ENCODE measurements around the gene KSR2. TPM values are rescaled to one million over a fixed set of nuclear protein-coding genes. Genes with fewer than 3 reads are reported as not detected.

KSR2 gene
- total RNA-seq, 2 donors from 2014 or later = 1.2 to 1.3 TPM

- intact Hi-C loops (cut with DNase I) = no loop called here
- Histone ChIP-seq H3K27me3 (no peaks in the 10 kb centered on the region), H3K36me3 (no peaks in the 10 kb centered on the region), H3K9me3 (no peaks in the 10 kb centered on the region), H3K9ac (ENCODE audit: low read depth in 2 of 2, low read length in 2 of 2) (no peak overlapping the region), H3K4me3 (no peak overlapping the region), H3K4me1 (no peaks in the 10 kb centered on the region), H3K27ac (no peak overlapping the region)
- peak; percentile 58 for DNase-seq
- no peak for TF ChIP-seq CTCF (IDR thresholded peaks at IDR 0.05)
Observed at GRCh38 chr12:117518594-117519270, 450.1 kb downstream of the KSR2 start.

- H3K36me3 ChIP-seq = no peaks in the 10 kb centered on the region
- intact Hi-C loops (cut with DNase I) = no loop called here
- no peak for TF ChIP-seq CTCF (IDR thresholded peaks at IDR 0.05)
- H3K27ac ChIP-seq = no peak overlapping the region
- DNase-seq = no peak
- H3K9ac ChIP-seq (ENCODE audit: low read depth in 2 of 2, low read length in 2 of 2) = no peak overlapping the region
- no peaks in the 10 kb centered on the region for H3K4me1 ChIP-seq
- no peaks in the 10 kb centered on the region for H3K27me3 ChIP-seq
- no peaks in the 10 kb centered on the region for H3K9me3 ChIP-seq
- no peak overlapping the region for H3K4me3 ChIP-seq
Observed at GRCh38 chr12:117517219-117517739, 451.5 kb downstream of the KSR2 start.

- H3K4me1 ChIP-seq = no peaks in the 10 kb centered on the region
- H3K27me3 ChIP-seq = no peaks in the 10 kb centered on the region
- no peaks in the 10 kb centered on the region for H3K9me3 ChIP-seq
- no peak overlapping the region for H3K9ac ChIP-seq (ENCODE audit: low read depth in 2 of 2, low read length in 2 of 2)
- no peak overlapping the region for H3K27ac ChIP-seq
- TF ChIP-seq CTCF (IDR thresholded peaks at IDR 0.05) = no peak
- intact Hi-C loops (cut with DNase I) = no loop called here
- no peak overlapping the region for H3K4me3 ChIP-seq
- H3K36me3 ChIP-seq = no peaks in the 10 kb centered on the region
- DNase-seq = no peak
Observed at GRCh38 chr12:117516034-117516433, 452.8 kb downstream of the KSR2 start.

GRCh38 chr12:117514016-117514415 lies 454.8 kb downstream of the KSR2 start:
- no peak for TF ChIP-seq CTCF (IDR thresholded peaks at IDR 0.05)
- intact Hi-C loops (cut with DNase I) = no loop called here
- no peak overlapping the region for H3K9ac ChIP-seq (ENCODE audit: low read depth in 2 of 2, low read length in 2 of 2)
- H3K36me3 ChIP-seq = no peaks in the 10 kb centered on the region
- no peaks in the 10 kb centered on the region for H3K4me1 ChIP-seq
- DNase-seq = no peak
- H3K27ac ChIP-seq = no peak overlapping the region
- no peak overlapping the region for H3K4me3 ChIP-seq
- no peaks in the 10 kb centered on the region for H3K27me3 ChIP-seq
- no peaks in the 10 kb centered on the region for H3K9me3 ChIP-seq

- no peak for DNase-seq
- intact Hi-C loops (cut with DNase I) = no loop called here
- no peak overlapping the region for H3K27ac ChIP-seq
Observed at GRCh38 chr12:117513353-117513752, 455.4 kb downstream of the KSR2 start.

More at GRCh38 chr12:117513353-117513752, 455.4 kb downstream of the KSR2 start:
- Histone ChIP-seq H3K9me3 (no peaks in the 10 kb centered on the region), H3K4me3 (no peak overlapping the region), H3K4me1 (no peaks in the 10 kb centered on the region), H3K27me3 (no peaks in the 10 kb centered on the region), H3K9ac (ENCODE audit: low read depth in 2 of 2, low read length in 2 of 2) (no peak overlapping the region), H3K36me3 (no peaks in the 10 kb centered on the region)
- TF ChIP-seq CTCF (IDR thresholded peaks at IDR 0.05) = no peak

All from colonic mucosa (tissue), 4 donors.